GM18505 (cell line): ENCODE data around the gene CLIP2.
"Not testable (repeated sequence)": the region's sequence is repeated elsewhere in the genome, so short reads cannot be mapped to it uniquely, and the experiment has no call there.

Experiments used
- ATAC-seq: cut with Tn5 transposase; IDR thresholded peaks from one replicate; pipeline ENCODE4 v1.9.1; 2021; ENCODE audit not compliant: unreplicated experiment
- POLR2A ChIP-seq: IDR thresholded peaks from 4 replicates; pipeline ENCODE4 v1.6.1; 2011; ENCODE audit warnings: borderline replicate concordance; ENCODE audit not compliant: insufficient read depth, insufficient read length; ENCODE audit errors: extremely low read depth

The CLIP2 gene

DNA sequence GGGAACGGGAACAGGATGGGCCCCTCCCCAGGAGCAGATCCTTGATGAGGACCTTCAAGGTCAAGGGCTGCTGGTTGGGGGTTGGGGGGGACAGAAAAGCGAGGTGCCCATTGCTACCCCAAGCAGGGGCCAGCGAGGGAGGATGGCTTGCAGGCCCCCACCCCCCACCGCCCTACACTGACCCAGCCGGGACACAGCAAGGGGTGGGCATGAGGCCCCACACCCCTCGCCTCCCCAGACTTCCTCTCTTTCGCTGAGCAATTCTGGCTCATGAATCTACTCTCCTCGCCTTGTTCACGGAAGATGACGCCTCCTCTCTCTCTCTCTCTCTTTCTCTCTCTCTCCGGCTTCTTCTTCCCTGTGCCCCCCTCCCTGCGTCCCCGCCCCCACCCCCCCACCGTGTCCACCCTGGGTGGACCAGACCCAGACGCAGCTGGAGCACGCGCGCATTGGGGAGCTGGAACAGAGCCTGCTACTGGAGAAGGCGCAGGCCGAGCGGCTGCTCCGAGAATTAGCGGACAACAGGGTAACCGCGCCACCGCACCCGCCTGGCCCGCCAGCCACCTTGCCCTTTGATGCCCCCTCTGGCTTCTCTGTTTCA, 83.4 kb downstream of the CLIP2 start:
- ATAC-seq: no peak
- TF ChIP-seq POLR2A: no peak

DNA sequence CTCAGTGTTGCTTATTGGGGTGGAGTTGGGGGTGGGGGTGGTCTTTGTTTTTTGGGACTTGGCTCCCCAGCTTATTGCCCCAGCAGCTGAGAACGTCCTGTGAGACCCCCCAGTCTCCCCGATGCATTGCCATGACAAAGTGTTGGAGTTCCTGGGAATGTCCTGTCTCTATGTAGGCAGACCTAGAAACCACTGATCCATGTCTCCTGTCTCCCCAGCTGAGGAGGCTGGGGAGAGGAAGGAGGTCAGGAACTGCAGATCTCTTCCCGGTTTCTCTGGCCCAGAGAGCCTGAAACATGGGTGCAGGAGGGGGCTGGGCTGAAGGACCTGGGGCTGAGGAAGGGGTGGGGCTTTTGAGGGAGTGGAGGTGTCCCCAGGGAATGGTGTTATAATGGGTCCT, 84.3 kb downstream of the CLIP2 start:
- no peak for ATAC-seq
- no peak for TF ChIP-seq POLR2A

DNA sequence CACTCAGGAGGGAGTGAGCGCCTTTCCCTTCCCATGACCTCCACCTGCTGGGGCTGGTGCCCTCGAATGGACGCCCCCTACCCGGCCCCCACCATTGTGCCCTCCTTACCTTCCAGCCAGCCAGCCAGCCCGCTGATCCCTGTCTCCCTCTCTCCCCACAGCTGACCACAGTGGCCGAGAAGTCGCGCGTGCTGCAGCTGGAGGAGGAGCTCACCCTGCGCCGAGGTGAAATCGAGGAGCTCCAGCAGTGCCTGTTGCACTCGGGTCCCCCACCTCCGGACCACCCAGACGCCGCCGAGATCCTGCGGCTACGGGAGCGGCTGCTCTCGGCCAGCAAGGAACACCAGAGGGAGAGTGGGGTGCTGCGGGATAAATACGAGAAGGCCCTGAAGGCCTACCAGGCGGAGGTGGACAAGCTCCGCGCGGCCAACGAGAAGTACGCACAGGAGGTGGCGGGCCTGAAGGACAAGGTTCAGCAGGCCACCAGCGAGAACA, 86.6 kb downstream of the CLIP2 start:
- TF ChIP-seq POLR2A: no peak
- no peak for ATAC-seq

DNA sequence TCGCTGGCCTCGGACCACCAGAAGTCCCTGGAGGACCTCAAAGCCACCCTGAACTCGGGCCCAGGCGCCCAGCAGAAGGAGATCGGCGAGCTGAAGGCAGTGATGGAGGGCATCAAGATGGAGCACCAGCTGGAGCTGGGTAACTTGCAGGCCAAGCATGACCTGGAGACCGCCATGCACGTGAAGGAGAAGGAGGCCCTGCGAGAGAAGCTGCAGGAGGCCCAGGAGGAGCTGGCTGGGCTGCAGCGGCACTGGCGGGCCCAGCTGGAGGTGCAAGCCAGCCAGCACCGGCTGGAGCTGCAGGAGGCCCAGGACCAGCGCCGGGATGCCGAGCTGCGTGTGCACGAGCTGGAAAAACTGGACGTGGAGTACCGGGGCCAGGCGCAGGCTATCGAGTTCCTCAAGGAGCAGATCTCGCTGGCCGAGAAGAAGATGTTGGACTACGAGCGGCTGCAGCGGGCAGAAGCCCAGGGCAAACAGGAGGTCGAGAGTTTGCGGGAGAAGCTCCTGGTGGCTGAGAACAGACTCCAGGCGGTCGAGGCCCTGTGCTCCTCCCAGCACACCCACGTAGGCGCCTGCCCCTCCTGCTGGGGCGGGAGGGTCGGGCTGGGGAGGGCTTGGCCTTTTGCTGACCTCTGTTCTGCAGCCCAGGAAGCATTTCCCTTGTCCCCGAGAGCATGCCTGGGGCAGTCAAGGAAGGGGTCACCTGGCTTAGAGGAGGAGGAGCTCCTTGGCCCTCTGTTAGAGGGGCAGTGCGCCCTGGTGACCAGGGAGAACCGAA, 87.2 kb downstream of the CLIP2 start:
- TF ChIP-seq POLR2A: no peak
- no peak for ATAC-seq

DNA sequence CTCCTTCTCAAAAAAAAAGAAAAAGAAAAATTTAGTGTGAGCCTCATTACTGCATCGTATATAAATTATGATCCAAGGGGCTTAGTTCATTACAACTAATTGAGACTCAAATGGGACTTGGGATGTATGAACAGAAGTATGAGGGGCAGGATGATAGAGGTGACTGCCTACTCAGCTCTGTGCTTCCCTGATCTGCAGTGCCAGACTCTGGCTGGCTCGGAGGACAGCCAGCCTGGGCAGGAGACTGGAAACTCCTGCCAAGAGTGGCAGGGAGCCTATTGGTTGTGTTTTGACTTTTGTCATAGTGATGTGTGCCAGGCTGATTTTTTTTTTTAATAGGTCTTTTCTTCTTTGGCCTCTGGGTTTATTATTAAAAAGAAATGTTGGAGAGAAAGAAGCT, 90.7 kb downstream of the CLIP2 start:
- no peak for TF ChIP-seq POLR2A
- no peak for ATAC-seq

DNA sequence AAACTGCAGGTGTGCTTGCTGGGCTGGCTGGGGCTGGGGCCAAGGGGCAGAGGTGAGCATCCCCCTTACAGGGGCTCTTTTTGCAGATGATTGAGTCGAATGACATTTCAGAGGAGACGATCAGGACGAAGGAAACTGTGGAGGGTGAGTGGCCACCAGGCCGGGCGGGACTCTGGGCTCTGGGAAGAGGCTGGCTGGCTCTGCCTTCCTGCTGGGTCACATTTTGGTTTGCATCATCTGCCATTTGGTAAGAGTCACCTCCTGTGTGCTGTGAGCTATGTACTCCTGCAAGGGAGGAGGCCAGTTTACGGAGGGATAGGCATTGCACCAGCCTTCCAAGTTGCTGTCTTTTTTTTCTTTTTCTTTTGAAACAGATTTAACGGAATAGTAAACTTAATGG, 91.5 kb downstream of the CLIP2 start:
- ATAC-seq: no peak
- no peak for TF ChIP-seq POLR2A

DNA sequence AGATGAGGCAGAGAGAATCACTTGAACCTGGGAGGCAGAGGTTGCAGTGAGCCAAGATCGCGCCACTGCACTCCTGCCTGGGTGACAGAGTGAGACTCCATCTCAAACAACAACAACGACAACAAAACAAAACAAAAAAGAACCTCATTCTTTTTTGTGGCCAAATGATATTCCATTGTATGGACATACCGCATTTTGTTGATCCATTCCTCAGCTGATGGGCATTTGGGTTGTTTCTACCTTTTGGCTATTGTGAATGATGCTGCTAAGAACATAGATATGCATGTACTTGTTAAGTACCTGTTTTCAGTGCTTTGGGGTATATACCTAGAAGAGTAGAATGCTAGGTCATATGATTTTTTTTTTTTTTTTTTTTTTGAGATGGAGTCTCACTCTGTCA, 94.9 kb downstream of the CLIP2 start:
- ATAC-seq: not testable (repeated sequence)

DNA sequence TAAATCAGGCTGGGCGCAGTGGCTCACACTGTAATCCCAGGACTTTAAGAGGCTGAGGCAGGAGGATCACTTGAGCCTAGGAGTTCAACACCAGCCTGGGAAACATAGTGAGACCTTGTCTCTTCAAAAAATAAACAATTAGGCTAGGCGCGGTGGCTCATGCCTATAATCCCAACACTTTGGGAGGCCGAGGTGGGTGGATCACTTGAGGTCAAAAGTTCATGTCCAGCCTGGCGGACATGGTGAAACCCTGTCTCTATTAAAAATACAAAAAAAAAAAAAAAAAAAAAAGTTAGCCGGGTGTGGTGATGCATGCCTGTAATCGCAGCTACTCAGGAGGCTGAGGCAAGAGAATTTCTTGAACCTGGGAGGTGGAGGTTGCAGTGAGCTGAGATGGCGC, 95.6 kb downstream of the CLIP2 start:
- not testable (repeated sequence) for ATAC-seq

DNA sequence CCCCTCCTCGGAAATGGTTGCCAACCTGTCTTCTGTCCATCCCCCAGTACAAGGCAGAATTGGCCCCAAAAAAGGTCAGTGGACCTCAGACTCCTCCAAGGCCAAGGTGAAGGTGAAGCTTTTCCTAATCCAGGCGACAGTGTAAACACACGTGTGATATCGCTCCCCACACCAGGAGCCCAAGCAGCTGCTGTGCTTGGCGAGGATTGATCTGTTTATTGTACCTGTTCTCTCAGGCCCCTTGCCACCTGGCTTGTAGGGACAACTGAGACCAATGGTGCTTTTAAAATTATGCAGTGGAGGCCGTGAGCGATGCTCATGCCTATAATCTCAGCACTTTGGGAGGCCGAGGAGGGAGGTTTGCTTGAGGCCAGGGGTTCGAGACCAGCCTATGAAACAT, 98.4 kb downstream of the CLIP2 start:
- no peak for ATAC-seq
- no peak for TF ChIP-seq POLR2A

DNA sequence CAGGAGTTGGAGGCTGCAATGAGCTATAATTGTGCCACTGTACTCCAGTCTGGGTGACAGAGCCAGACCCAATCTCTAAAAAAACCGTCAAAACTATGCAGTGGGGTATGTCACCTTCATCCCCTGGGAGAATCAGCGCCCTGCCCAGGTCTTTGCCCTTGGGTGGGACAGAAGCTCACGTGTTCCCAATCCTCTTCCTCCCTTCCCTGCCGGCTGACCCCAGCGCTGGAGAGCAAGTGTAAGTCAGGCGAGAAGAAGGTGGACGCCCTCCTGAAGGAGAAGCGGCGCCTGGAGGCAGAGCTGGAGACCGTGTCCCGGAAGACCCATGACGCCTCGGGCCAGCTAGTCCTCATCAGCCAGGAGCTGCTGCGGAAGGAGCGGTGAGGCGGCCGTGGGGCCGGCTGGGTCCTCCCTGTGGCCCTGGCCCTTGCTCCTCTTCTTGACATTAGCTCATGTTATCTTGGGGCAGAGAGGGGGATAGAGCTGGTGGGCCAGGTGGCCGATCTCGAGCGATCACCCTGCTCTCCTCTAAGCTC, 99.7 kb downstream of the CLIP2 start:
- no peak for ATAC-seq
- TF ChIP-seq POLR2A: no peak

DNA sequence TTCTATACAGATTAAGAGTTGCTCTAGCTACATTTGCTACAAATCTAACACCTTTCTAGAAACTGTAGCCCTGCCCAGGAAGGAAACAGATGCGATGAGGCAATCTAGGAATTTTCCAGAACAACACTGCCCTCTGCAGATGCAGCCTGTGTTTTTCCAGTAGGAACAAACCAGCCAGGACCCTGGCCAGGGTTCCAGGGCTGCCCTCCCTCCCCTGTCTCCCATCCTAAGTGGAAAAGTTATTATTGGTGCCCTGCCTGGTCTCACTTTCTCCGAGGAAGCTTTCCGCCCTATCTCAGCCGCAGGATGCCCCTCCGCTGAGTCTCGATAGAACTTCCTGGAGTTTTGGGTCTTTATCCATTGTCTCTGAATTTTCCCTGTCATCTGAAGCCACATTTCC, 104.5 kb downstream of the CLIP2 start:
- ATAC-seq: not testable (repeated sequence)

DNA sequence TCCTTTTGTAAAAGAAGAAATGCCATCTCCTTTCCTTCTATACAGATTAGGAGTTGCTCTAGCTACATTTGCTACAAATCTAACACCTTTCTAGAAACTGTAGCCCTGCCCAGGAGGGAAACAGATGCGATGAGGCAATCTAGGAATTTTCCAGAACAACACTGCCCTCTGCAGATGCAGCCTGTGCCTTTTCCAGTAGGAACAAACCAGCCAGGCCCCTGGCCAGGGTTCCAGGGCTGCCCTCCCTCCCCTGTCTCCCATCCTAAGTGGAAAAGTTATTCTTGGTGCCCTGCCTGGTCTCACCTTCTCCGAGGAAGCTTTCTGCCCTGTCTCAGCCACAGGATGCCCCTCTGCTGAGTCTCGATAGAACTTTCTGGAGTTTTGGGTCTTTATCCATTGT, 105.4 kb downstream of the CLIP2 start:
- ATAC-seq: not testable (repeated sequence)

DNA sequence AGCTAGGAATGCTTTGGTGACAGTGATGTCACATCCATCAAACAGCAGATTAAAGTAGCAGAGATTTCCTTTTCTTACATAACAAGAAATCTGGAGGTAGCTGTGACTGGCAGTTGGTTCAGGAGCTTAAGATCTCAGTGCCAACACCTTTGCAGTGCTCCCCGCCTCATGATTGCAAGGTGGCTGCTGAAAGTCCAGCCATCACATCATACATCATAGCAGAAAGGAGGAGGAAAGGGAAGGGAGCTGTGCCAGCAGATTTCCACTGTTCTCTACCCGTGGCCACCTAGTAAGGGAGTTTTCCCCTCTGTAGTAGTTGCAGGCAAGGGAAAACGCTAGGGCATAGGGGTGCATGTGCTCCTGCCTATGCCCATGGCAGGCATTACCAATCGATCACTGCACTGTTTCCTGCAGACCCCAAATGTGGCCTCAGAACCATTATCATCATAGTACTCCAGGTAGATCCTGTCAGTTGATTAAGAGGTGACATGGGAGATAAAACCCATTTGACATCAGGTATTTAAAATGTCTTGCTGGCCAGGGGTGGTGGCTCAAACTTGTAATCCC, 106.6 kb downstream of the CLIP2 start:
- TF ChIP-seq POLR2A: no peak
- no peak for ATAC-seq

DNA sequence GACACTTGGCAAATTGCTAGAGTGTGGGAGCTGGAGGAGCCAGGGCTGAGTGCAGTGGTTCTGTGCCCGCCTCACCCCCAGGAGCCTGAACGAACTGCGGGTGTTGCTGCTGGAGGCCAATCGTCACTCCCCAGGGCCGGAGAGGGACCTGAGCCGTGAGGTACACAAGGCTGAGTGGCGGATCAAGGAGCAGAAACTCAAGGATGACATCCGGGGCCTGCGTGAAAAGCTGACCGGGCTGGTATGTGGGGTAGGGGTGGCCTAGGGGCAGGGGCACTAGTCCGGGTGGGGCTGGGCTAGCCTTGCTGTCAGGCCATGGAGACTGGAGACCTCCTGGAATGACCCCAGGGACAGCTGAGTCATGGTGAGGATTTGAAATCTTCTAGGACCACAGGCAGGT, 107.8 kb downstream of the CLIP2 start:
- ATAC-seq: no peak
- TF ChIP-seq POLR2A: no peak
